A673 (cell line): ENCODE data around the gene LTN1.

ENCODE experiments used
- EZH2 ChIP-seq: fragments of 200-600 bp; sonication (generic); IDR thresholded peaks from 2 replicates; pipeline ENCODE4 v1.6.1; 2017; ENCODE audit warnings: borderline replicate concordance, low read depth, mild to moderate bottlenecking, mixed read lengths, antibody characterized with exemption, low read length; ENCODE audit not compliant: poor library complexity, severe bottlenecking
- TF ChIP-seq, protein P1 (sequence below): fragments of 300-800, 200-600 bp; sonication (generic); conservative IDR thresholded peaks from 2 replicates; pipeline ENCODE4 v1.5.1; 2017; ENCODE audit warnings: low read depth, mild to moderate bottlenecking, antibody characterized with exemption, low read length, moderate library complexity, mixed read lengths

DNA sequence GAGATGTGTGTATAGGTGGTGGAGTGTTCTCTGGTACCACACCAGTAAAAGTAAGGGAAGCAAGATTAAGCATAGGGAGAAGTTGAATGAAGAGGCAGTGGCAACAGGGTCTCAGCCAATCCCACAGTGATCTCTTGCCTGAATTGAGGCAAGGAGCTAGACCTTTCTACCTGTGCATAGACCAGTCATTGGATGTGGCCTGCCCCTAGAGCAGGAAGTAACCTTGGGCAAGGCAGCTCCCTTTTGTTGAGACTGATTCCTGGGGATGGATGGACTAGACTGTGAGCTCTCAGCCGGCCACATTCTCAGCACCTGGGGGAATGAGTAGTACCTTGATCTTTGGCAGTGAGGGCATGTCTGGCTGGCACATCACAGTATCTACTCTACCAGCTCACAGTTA lies 38.2 kb upstream of the LTN1 start:
- TF ChIP-seq, protein P1, sequence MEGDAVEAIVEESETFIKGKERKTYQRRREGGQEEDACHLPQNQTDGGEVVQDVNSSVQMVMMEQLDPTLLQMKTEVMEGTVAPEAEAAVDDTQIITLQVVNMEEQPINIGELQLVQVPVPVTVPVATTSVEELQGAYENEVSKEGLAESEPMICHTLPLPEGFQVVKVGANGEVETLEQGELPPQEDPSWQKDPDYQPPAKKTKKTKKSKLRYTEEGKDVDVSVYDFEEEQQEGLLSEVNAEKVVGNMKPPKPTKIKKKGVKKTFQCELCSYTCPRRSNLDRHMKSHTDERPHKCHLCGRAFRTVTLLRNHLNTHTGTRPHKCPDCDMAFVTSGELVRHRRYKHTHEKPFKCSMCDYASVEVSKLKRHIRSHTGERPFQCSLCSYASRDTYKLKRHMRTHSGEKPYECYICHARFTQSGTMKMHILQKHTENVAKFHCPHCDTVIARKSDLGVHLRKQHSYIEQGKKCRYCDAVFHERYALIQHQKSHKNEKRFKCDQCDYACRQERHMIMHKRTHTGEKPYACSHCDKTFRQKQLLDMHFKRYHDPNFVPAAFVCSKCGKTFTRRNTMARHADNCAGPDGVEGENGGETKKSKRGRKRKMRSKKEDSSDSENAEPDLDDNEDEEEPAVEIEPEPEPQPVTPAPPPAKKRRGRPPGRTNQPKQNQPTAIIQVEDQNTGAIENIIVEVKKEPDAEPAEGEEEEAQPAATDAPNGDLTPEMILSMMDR: no peak
- no peak for TF ChIP-seq EZH2
